Measurements from ENCODE around the gene SEC14L3.

DNA sequence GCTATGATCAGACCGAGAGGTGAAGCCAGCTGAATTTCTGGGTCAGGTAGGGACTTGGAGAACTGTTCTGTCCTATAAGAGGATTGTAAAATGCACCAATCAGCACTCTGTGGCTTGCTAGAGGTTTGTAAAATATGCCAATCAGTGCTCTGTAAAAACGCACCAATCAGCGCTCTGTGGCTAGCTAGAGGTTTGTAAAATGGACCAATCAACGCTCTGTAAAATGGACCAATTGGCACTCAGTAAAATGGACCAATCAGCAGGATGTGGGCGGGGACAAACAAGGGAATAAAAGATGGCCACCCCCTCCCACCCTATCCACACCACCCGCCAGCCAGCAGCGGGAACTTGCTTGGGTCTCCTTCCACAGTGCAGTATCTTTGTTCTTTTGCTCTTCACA is 40.1 kb upstream of the SEC14L3 start:
- TF ChIP-seq FOXP2 (optimal IDR thresholded peaks at IDR 0.05; ENCODE audit: control extremely low read depth, extremely low read length, insufficient read depth) (no peak), POLR2AphosphoS5 (IDR thresholded peaks at IDR 0.05; ENCODE audit: borderline replicate concordance, low read depth, low read length) (no peak), EZH2 (IDR thresholded peaks at IDR 0.05) (no peak)
